ENCODE data around the gene TBC1D8.
A peak's percentile ranks its signal among the peaks of the same experiment; 100 is the strongest.
"Not testable (repeated sequence)": the region's sequence is repeated elsewhere in the genome, so short reads cannot be mapped to it uniquely, and the experiment has no call there.

TBC1D8 gene

GRCh38 chr2:101058386-101058785 is 92.8 kb downstream of the TBC1D8 start:
- DNase-seq, result no peak

GRCh38 chr2:101057051-101057933 is 93.9 kb downstream of the TBC1D8 start:
- no peak for DNase-seq

GRCh38 chr2:101053117-101053516 is 98.1 kb downstream of the TBC1D8 start:
- DNase-seq, result no peak

- no peak for DNase-seq
Observed at GRCh38 chr2:101052147-101052546, 99.0 kb downstream of the TBC1D8 start.

- not testable (repeated sequence) for DNase-seq
Observed at GRCh38 chr2:101050886-101051285, 100.3 kb downstream of the TBC1D8 start.

GRCh38 chr2:101048756-101049155 is 102.4 kb downstream of the TBC1D8 start:
- DNase-seq, result no peak

GRCh38 chr2:101047774-101048173 is 103.4 kb downstream of the TBC1D8 start:
- no peak for DNase-seq

- no peak for DNase-seq
Observed at GRCh38 chr2:101047075-101047766, 104.0 kb downstream of the TBC1D8 start.

GRCh38 chr2:101045330-101045729 is 105.9 kb downstream of the TBC1D8 start:
- no peak for DNase-seq

- no peak for DNase-seq
Observed at GRCh38 chr2:101041413-101041812, 109.8 kb downstream of the TBC1D8 start.

GRCh38 chr2:101040761-101041160 is 110.4 kb downstream of the TBC1D8 start:
- DNase-seq, result no peak

- no peak for DNase-seq
Observed at GRCh38 chr2:101040072-101040471, 111.1 kb downstream of the TBC1D8 start.

GRCh38 chr2:101038455-101039255 is 112.5 kb downstream of the TBC1D8 start:
- DNase-seq, result peak; percentile 22

GRCh38 chr2:101037161-101037755 is 113.9 kb downstream of the TBC1D8 start:
- DNase-seq, result no peak

GRCh38 chr2:101036562-101036961 is 114.6 kb downstream of the TBC1D8 start:
- no peak for DNase-seq

GRCh38 chr2:101032084-101032776 is 119.0 kb downstream of the TBC1D8 start:
- DNase-seq, result no peak

- no peak for DNase-seq
Observed at GRCh38 chr2:101030866-101031554, 120.2 kb downstream of the TBC1D8 start.

GRCh38 chr2:101027852-101028251 is 123.3 kb downstream of the TBC1D8 start:
- DNase-seq, result no peak

GRCh38 chr2:101026923-101027469 is 124.2 kb downstream of the TBC1D8 start:
- no peak for DNase-seq

- DNase-seq, result no peak
Observed at GRCh38 chr2:101026253-101026701, 124.9 kb downstream of the TBC1D8 start.

GRCh38 chr2:101025561-101025960 is 125.6 kb downstream of the TBC1D8 start:
- DNase-seq, result no peak
